ENCODE data around the gene DDX39B.
"Not testable (repeated sequence)": the region's sequence is repeated elsewhere in the genome, so short reads cannot be mapped to it uniquely, and the experiment has no call there.

DDX39B gene

GRCh38 chr6:31529329-31530150 is 12.3 kb downstream of the DDX39B start:
- DNase-seq (ENCODE audit: low read depth in 2 of 2): no peak

DNA sequence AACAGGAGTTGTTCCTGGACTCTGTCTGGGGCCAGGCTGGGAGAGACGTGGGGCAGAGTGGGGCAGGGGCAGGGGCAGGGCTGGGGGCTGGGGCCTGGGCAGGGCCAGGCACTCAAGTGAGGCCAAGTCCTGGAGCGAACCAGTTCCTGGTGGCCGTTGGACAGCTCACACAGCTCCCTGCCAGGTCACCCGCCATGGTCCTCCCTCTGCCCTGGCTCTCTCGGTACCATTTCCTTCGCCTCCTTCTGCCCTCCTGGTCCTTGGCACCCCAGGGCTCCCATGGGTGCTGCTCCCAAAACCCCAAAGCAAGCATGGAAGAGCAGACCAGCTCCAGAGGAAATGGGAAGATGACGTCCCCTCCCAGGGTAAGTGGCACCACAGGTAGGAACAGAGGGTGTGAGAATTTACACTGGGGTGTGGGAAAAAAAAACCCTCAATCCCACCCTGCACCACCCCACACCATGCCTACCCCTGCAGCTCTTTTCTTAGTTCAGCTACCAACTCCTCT is 12.9 kb downstream of the DDX39B start, which contains the start of gene MCCD1:
Gene MCCD1, plus strand, starts transcription at position 142 of the 508 bp plus-strand sequence. Its CDS starts 53 bp downstream, at position 195.
- no peak for DNase-seq (ENCODE audit: low read depth in 2 of 2)

DNA sequence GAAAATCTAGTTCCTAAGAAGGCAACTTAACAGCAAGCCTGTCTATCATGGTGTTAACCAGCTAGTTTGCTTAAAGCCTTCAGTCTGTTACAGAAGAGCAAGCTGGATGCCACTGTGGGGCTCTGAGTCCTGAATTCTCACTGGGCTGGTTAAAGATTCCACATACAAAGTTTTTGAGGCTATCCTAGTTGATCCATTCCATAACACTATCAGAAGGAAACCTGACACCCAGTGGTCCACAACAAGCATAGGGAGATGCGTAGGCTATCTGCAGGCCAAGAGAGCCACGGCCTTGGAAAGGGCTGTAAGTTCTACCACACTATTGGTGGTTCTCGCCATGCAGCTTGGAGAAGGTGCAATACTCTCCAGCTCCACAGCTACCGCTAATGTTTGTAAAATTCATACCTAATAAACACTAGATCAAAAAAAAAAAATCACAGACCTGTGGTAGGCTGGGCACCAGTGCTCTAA is 13.5 kb downstream of the DDX39B start:
- DNase-seq (ENCODE audit: low read depth in 2 of 2): no peak

DNA sequence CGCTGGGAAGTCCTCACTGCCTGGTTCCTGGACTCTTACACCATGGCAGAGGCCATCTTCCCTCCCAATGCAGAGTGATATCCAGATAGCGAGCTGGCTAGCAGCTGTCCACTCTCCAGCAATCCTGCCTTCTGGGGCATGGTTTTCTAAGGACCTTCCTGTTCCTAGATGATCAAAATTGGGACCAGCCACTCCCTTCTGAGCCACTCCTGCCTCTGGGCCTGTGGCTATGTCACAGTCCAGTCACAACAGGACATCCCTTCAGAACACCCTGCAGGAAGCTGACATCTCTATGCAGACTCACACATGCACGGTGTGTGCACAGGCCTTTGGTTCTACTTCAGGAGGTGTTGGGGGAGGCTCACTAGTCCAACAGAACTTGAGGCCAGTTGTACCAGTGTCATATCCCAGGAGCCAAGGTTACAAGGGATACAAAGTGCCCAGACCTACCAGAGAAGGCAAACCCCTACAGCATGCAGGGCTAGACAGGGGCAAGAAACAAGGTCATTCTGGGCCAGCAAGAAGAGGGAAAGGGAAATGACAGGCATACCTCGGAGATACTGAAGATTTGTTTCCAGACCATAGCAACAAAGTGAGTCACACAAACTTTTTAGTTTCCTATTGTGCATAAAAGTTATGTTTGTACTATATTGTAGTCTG is 15.7 kb downstream of the DDX39B start:
- no peak for DNase-seq (ENCODE audit: low read depth in 2 of 2)

- no peak for DNase-seq (ENCODE audit: low read depth in 2 of 2)
These were observed 16.3 kb downstream of the DDX39B start for GRCh38 chr6:31525553-31525931.

DNA sequence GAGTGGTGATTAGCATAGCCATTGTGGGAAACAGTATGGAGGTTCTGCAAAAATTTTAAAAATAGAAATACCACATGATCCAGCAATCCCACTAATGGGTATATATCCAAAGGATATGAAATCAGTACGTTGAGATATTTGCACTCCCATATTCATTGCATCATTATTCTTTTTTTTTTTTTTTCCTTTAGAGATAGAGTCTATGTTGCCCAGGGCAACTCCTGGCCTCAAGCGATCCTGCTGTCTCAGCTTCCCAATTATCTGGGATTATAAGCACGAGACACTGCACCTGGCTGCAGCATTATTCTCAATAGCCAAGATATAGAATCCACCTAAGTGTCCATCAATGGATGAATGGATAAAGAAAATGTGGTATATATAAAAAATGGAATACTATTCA is 20.0 kb downstream of the DDX39B start:
- no peak for DNase-seq (ENCODE audit: low read depth in 2 of 2)

DNA sequence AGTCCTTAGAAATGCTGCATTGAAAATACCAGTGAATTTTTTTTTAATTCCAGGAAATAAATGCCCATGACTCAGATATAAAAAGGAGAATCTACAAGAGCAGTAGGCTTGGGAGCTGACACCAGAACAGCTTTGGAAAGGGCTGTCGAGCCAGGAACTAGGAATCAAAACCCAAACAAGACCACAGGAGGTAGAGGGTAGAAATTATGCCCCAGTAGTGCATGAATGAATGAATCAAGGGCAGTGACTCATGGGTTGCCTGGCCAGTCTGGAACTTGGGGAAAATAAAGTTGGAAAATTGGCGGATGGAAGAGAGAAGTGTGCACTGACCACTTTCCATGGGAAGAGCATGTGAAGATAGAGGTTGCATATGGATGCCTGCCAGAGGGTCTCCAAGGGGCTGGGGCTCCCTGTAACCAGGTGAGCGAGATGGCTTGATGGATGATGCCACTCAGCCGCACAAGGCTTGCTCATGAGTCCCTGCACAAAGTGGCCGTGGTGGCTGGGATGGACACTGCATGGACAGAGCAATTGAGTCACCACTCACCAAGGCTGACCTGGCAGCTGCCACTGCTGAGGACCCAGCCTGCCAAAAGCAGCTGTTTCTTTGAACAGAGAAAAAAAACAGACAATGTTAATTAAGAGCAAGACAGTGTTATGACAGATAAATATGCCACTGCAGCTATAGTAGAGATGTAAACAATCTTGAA is 28.2 kb downstream of the DDX39B start:
- no peak for DNase-seq (ENCODE audit: low read depth in 2 of 2)

- DNase-seq (ENCODE audit: low read depth in 2 of 2): no peak
These were observed 31.8 kb downstream of the DDX39B start for GRCh38 chr6:31510007-31510406.

GRCh38 chr6:31509036-31509435 is 32.8 kb downstream of the DDX39B start:
- not testable (repeated sequence) for DNase-seq (ENCODE audit: low read depth in 2 of 2)

GRCh38 chr6:31502586-31502985 is 39.2 kb downstream of the DDX39B start:
- DNase-seq (ENCODE audit: low read depth in 2 of 2): no peak

GRCh38 chr6:31499648-31500047 is 42.2 kb downstream of the DDX39B start:
- DNase-seq (ENCODE audit: low read depth in 2 of 2): not testable (repeated sequence)

- no peak for DNase-seq (ENCODE audit: low read depth in 2 of 2)
These were observed 43.1 kb downstream of the DDX39B start for GRCh38 chr6:31498748-31499147.

DNA sequence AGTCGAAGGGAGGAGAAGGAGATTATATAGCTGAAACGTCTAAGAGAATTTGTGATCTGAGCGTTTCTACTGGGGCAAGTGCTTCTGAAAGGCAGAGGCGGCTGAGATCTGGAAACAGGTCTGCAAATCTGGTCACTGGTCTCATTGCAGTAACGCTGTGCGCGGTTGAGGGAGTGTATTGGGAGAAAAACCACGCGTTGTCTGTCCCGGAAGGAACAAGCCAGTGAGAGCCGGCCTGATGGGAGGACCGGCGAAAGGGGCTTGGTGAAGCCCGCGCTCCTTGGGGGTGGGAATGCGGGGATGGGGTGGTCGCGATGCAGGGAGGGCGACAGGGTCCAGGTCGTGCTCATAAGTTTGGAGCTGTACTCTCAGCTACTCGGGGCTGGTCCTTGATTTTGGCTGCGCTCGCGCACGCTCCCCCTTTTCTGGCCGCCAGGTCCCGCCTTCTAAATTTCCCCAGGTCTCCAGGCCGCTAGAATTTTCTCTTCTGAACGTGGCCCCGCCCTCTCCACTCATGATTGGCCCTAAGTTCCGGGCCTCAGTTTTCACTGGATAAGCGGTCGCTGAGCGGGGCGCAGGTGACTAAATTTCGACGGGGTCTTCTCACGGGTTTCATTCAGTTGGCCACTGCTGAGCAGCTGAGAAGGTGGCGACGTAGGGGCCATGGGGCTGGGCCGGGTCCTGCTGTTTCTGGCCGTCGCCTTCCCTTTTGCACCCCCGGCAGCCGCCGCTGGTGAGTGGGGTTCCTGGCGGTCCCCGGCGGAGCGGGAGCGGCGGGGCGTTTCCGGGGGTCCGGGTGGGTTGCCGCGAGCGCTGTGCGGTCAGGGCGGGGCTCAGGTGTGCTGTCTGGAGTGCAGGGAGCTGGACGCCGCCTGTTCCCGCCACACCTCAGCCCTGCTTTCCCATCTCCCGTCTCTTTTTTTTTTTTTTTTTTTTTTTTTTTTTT is 44.0 kb downstream of the DDX39B start, which contains the start of gene MICB:
Gene MICB, plus strand, starts transcription at position 615 of the 946 bp plus-strand sequence. Its CDS starts 49 bp downstream, at position 664.
- DNase-seq (ENCODE audit: low read depth in 2 of 2): peak; percentile 69 to 82

GRCh38 chr6:31496826-31497225 is 45.0 kb downstream of the DDX39B start:
- not testable (repeated sequence) for DNase-seq (ENCODE audit: low read depth in 2 of 2)

GRCh38 chr6:31495580-31495979 is 46.2 kb downstream of the DDX39B start:
- DNase-seq (ENCODE audit: low read depth in 2 of 2): no peak

DNA sequence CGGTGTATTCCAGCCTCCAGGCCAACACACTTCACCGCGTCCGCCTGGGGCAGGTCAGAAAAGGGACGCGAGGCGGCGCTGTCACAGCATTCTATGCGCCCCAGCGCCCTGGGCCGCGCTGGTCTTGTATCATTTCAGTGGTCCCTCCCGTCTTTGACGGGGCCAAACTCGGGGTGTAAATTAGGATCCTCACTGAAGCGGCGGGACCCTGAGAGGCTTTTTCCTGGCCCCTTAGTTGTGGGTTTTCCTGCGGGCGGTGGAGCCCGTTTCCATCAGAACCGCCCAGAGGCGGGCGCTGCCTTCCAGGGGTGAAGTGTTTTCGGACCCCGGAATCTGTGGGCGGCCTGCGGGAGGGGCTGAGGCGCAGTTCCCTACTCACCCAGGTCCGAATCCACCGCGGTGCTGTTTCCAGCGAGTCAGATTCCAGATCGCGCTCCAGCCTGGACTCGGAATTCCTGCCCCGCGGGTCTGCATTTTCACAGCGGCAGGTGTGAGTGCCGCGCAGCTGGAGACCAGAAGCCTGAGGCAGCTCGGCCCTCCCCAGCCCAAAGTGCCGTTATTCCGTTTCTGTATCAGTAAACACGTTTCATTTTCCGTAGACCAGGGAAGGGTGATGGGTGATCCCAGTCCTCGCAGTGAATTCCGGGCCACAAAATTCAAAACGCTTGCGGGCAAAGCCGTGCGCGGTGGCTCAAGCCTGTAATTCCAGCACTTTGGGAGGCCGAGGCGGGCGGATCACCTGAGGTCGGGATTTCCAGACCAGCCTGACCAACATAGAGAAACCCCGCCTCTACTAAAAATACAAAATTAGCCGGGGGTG is 47.7 kb downstream of the DDX39B start:
- DNase-seq (ENCODE audit: low read depth in 2 of 2): peak; percentile 44 to 75

DNA sequence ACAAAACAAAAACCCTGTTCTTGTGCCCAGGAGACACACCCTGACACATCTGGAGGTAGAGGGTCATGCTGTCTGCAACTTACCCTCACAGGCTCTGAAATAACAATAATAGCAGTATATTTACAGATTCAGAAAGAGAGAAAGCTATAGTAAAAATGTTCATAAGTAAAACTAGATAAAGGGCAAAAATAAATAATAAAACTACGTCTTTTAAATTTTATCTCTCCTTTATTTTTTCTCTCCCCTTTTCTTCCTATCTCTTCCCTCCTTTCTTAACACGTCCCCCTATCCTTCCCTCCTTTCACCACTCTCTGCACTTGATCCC is 48.3 kb downstream of the DDX39B start:
- not testable (repeated sequence) for DNase-seq (ENCODE audit: low read depth in 2 of 2)

- no peak for DNase-seq (ENCODE audit: low read depth in 2 of 2)
These were observed 51.5 kb downstream of the DDX39B start for GRCh38 chr6:31490115-31490873.

DNA sequence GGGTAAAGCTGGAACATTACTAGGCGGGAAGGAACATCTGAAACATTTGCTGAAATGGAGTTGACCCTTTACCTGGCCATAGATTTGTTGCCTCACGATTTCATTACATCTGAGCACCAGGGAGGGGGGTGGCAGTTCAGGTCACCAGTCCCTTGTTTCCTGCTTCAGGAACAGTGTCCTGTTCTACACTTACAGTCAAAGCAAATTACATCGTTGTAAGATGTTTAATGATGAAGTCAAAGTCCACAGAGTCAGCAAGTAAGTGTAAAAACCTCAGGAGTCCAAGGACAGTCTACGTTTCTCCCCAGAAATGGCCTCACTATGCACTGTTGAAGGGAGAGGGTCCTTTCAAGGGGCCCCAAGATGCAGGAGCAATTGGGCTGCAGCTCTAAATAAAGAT is 52.7 kb downstream of the DDX39B start:
- DNase-seq (ENCODE audit: low read depth in 2 of 2): no peak
